Raji (cell line): ENCODE measurements around the gene AFP.

ENCODE experiments used
- POLR2A ChIP-seq: IDR thresholded peaks from 2 replicates; pipeline ENCODE4 v1.6.1; 2011; ENCODE audit warnings: low read depth, low read length, control low read depth; ENCODE audit not compliant: insufficient read depth

The AFP gene

GRCh38 chr4:73459048-73459421, 23.0 kb downstream of the AFP start:
- TF ChIP-seq POLR2A, result no peak

- TF ChIP-seq POLR2A, result no peak
Measured at GRCh38 chr4:73460913-73461522, 25.0 kb downstream of the AFP start.

- TF ChIP-seq POLR2A, result no peak
Measured at GRCh38 chr4:73468170-73468569, 32.1 kb downstream of the AFP start.

GRCh38 chr4:73470728-73471127, 34.7 kb downstream of the AFP start:
- no peak for TF ChIP-seq POLR2A

GRCh38 chr4:73477176-73477575, 41.2 kb downstream of the AFP start:
- TF ChIP-seq POLR2A, result no peak

- TF ChIP-seq POLR2A, result no peak
Measured at GRCh38 chr4:73479323-73479722, 43.3 kb downstream of the AFP start.

GRCh38 chr4:73481358-73481757, 45.3 kb downstream of the AFP start, which contains the start of gene AFM:
Gene AFM (plus strand): TSS chr4:73481745. CDS start chr4:73481776, 31 bp downstream.
- no peak for TF ChIP-seq POLR2A

- no peak for TF ChIP-seq POLR2A
Measured at GRCh38 chr4:73485085-73485484, 49.1 kb downstream of the AFP start.

- no peak for TF ChIP-seq POLR2A
Measured at GRCh38 chr4:73485596-73485995, 49.6 kb downstream of the AFP start.

GRCh38 chr4:73486497-73486896, 50.5 kb downstream of the AFP start:
- no peak for TF ChIP-seq POLR2A

- no peak for TF ChIP-seq POLR2A
Measured at GRCh38 chr4:73487233-73487632, 51.2 kb downstream of the AFP start.

GRCh38 chr4:73499996-73500765, 64.2 kb downstream of the AFP start:
- TF ChIP-seq POLR2A, result no peak

GRCh38 chr4:73501664-73502265, 65.7 kb downstream of the AFP start:
- TF ChIP-seq POLR2A, result no peak

GRCh38 chr4:73505567-73505966, 69.5 kb downstream of the AFP start:
- no peak for TF ChIP-seq POLR2A
